ENCODE measurements around the gene MFNG.

Gene MFNG

DNA sequence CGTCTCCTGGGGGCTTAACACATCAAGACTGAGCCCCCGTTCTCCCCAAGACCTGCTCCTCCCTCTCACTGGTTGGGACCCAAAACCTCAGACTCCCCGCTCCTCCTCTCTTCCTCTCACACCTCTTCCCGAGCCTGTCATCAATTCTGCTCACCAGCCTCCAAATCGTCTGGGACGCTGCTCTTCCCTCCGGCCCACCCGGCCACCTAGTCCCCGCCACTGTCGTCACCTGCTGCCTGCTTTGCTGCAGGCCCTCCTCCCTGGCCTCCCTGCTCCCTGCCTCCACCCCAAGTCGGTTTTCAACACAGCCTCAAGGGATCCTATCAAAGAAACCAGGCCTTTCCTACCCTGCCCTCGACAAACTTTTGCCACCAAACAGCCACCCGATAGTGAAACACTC lies 3.1 kb downstream of the MFNG start:
- DNase-seq, result no peak
- TF ChIP-seq, protein P1, sequence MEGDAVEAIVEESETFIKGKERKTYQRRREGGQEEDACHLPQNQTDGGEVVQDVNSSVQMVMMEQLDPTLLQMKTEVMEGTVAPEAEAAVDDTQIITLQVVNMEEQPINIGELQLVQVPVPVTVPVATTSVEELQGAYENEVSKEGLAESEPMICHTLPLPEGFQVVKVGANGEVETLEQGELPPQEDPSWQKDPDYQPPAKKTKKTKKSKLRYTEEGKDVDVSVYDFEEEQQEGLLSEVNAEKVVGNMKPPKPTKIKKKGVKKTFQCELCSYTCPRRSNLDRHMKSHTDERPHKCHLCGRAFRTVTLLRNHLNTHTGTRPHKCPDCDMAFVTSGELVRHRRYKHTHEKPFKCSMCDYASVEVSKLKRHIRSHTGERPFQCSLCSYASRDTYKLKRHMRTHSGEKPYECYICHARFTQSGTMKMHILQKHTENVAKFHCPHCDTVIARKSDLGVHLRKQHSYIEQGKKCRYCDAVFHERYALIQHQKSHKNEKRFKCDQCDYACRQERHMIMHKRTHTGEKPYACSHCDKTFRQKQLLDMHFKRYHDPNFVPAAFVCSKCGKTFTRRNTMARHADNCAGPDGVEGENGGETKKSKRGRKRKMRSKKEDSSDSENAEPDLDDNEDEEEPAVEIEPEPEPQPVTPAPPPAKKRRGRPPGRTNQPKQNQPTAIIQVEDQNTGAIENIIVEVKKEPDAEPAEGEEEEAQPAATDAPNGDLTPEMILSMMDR (IDR thresholded peaks at IDR 0.05), result no peak
- H3K4me1 ChIP-seq, result peaks cover 0 to 22% (median 13%) of the 10 kb centered on the region in 4 donors
- no peaks in the 10 kb centered on the region for H3K9me3 ChIP-seq
- no peak overlapping the region for H3K4me3 ChIP-seq
- H3K36me3 ChIP-seq, result no peaks in the 10 kb centered on the region
- peaks cover 0 to 79% of the 10 kb centered on the region in 2 donors for H3K27me3 ChIP-seq
- no peak overlapping the region for H3K27ac ChIP-seq
- intact Hi-C loops (cut with DNase I; ENCODE audit: low total_unique reads), result no loop called here

DNA sequence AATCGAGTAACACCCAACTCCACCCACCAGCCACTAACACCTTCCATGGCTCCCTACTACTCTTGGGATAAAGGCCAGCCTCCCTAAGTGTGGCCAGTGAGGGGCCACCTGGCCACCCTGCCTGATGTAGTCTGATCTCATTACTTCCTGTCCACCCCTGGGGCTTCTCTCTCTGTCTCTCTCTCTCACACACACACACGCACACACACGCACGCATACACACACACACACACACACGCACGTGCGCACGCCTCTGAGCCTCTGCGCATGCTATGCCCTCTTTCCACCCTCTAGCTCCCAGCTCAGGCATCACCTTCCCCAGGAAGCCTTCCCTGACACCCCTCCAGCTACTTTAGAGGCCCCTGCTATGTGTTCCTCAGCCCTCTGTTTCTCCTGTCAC lies 3.9 kb downstream of the MFNG start:
- H3K36me3 ChIP-seq, result no peaks in the 10 kb centered on the region
- peaks cover 0 to 79% of the 10 kb centered on the region in 2 donors for H3K27me3 ChIP-seq
- TF ChIP-seq, protein P1 (IDR thresholded peaks at IDR 0.05), result no peak
- no peak overlapping the region for H3K4me3 ChIP-seq
- H3K27ac ChIP-seq, result no peak overlapping the region
- no peaks in the 10 kb centered on the region for H3K9me3 ChIP-seq
- no peak for DNase-seq
- H3K4me1 ChIP-seq, result peaks cover 0 to 22% (median 13%) of the 10 kb centered on the region in 4 donors
- intact Hi-C loops (cut with DNase I; ENCODE audit: low total_unique reads), result no loop called here

DNA sequence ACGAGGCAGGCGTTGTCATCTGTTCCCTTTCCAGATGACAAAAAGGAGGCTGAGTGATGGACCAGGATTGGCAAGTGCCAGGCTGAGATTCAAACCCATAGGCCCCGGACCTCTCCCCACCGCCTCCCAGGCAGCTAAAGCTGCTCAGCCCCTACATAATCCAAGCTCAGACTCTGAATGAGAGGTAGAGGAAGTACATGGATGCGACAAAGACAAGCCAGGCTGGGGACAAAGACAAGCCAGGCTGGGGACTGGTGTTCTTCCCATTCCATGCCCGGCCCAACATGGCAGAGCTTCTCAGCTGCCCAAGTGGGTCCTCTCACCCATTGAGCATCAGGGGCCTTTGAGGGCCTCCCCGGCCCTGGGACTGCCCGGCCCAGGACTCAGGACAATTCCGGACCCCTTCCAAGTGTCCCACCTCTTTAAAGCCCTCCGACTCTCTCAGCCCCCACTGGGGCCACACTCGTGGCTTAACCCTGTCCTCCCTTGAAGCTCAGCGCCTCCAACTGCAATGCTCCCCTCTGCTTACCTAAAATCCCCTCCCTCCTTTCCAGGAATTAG lies 4.8 kb downstream of the MFNG start:
- intact Hi-C loops (cut with DNase I; ENCODE audit: low total_unique reads), result no loop called here
- DNase-seq, result no peak
- TF ChIP-seq, protein P1 (IDR thresholded peaks at IDR 0.05), result no peak
- no peak overlapping the region for H3K4me3 ChIP-seq
- peaks cover 0 to 79% of the 10 kb centered on the region in 2 donors for H3K27me3 ChIP-seq
- H3K36me3 ChIP-seq, result no peaks in the 10 kb centered on the region
- no peak overlapping the region for H3K27ac ChIP-seq
- peaks cover 0 to 19% (median 13%) of the 10 kb centered on the region in 4 donors for H3K4me1 ChIP-seq
- H3K9me3 ChIP-seq, result no peaks in the 10 kb centered on the region

DNA sequence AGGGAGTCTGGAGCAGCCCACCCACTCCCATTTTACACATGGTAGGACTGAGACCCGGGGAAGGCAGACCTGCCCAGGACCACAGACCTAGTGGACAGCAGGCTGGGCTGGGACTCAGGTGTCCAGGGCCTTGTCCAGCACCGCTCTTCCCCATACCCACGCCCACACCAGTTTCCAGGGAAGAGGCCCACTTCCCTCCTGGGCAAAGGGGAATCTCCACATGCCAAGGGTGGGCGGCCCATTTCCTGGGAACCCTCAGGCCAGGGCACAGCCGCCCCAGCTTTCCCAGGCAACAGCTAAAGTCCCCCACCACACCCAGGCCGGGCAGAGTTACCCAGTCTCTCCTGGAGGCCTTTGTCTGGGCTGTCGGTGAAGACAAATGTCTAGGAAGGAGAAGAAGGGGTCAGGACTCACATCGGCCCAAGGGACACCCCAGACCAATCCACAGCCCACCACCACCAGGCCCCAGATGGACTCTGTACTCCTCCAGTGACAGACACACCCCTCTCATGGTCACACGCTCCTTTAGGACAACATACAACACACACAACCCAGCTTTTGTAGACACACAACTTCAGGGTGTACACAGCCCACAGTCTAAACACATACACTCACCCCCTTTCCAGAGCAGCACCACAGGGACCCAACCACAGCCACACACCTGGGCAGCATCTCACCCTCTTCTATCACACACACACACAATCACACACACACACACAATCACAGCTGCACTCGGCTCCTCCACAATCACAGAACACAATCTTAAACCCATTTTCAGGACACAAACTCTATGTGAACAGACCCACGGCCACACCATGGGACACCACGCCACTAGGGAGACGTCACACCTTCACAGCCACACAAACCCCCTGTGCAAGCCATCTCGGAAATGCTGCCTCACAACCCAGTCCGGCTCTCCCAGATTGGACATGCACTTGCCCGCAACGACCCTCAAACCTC lies 5.5 kb downstream of the MFNG start:
- intact Hi-C loops (cut with DNase I; ENCODE audit: low total_unique reads), result no loop called here
- TF ChIP-seq, protein P1 (IDR thresholded peaks at IDR 0.05), result no peak
- Histone ChIP-seq H3K36me3 (no peaks in the 10 kb centered on the region), H3K4me3 (no peak overlapping the region), H3K9me3 (no peaks in the 10 kb centered on the region), H3K27me3 (peaks cover 0 to 76% of the 10 kb centered on the region in 2 donors), H3K4me1 (peaks cover 0 to 13% (median 10%) of the 10 kb centered on the region in 4 donors), H3K27ac (no peak overlapping the region)
- no peak for DNase-seq

DNA sequence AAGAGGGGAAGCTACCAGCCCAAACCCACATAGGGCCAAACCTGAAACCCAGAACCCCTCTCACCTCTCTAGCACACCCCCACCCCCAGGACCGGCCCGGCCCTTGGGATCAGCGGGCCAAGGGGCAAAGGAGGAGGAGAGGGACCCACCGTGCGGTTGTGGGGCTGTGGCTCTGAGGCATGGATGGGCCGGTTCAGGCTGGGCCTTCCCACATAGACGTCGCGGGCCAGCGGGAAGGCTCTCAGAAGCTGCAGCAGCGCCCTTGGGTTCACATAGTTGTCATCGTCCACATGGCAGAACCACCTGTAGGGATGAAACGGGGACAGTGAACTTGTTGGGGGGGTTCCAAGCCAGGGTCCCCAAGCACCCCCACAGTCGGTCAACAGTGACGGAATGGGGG lies 7.0 kb downstream of the MFNG start:
- peaks cover 0 to 73% of the 10 kb centered on the region in 2 donors for H3K27me3 ChIP-seq

More for the DNA sequence above, 7.0 kb downstream of the MFNG start:
- TF ChIP-seq, protein P1 (IDR thresholded peaks at IDR 0.05), result no peak
- Histone ChIP-seq H3K36me3 (no peaks in the 10 kb centered on the region), H3K4me1 (peaks cover 0 to 12% (median 9%) of the 10 kb centered on the region in 4 donors), H3K9me3 (no peaks in the 10 kb centered on the region), H3K4me3 (no peak overlapping the region), H3K27ac (no peak overlapping the region)
- no peak for DNase-seq
- intact Hi-C loops (cut with DNase I; ENCODE audit: low total_unique reads), result no loop called here

Data from tibial artery (tissue), 4 donors.